A673 (cell line): ENCODE results near the gene ZNF273.

Experiments used
- CTCF ChIP-seq: fragments of 300-800, 200-600 bp; sonication (generic); conservative IDR thresholded peaks from 2 replicates; pipeline ENCODE4 v1.5.1; 2017; ENCODE audit warnings: low read depth, mild to moderate bottlenecking, antibody characterized with exemption, low read length, moderate library complexity, mixed read lengths
- EZH2 ChIP-seq: fragments of 200-600 bp; sonication (generic); IDR thresholded peaks from 2 replicates; pipeline ENCODE4 v1.6.1; 2017; ENCODE audit warnings: borderline replicate concordance, low read depth, mild to moderate bottlenecking, mixed read lengths, antibody characterized with exemption, low read length; ENCODE audit not compliant: poor library complexity, severe bottlenecking

GRCh38 chr7:64873517-64873916 is 29.6 kb upstream of the ZNF273 start:
- no peak for TF ChIP-seq CTCF
- TF ChIP-seq EZH2 = no peak
